K562 (cell line): ENCODE measurements around the gene YPEL2. TPM values are rescaled to one million over a fixed set of nuclear protein-coding genes. Genes with fewer than 3 reads are reported as not detected.

Experiments
- ATAC-seq: fragments of 200-7000 bp; cut with Tn5 transposase; 3 replicates; pipeline ENCODE4 v1.9.1; 2020; ENCODE audit warnings: moderate library complexity
- BruUV-seq: library from RNA; stranded (reverse); fragments of 400-500 nt; replicated peaks from 2 replicates; lab custom pipeline; 2021; lab: Mats Ljungman, UMichigan
- CTCF ChIA-PET: fragments of 300-600 bp; formaldehyde crosslinking; extraction: SDS; loops from one replicate; lab custom pipeline; 2021; ENCODE audit warnings: low intra/inter-chr PET ratio; lab: Yijun Ruan, JAX
- POLR2A ChIA-PET: fragments of 300-600, 350-650 bp; sonication (Branson Sonifier 250); formaldehyde crosslinking; extraction: SDS; loops from one replicate; lab custom pipeline; 2021; ENCODE audit warnings: antibody characterized with exemption, inconsistent platforms; lab: Yijun Ruan, JAX
- DNase-seq, 4 experiments: peaks; one replicate each; pipeline versions ENCODE4 v3.0.0 to v3.0.0-alpha.2; 2011 to 2018; ENCODE audit warnings: low spot score in 3 of 4, mixed read lengths in 3 of 4; ENCODE audit errors: extremely low read depth in 1 of 4
- FAIRE-seq: peaks from 2 replicates; lab custom pipeline; 2011; peaks lifted over from hg19 to GRCh38; lab: Jason Lieb, UNC
- H2AFZ ChIP-seq: 2 replicates; pipeline ENCODE4 v1.6.0; 2011; ENCODE audit warnings: low read depth, low read length, control low read depth, inconsistent platforms
- H3K27ac ChIP-seq: fragments of 200-600 bp; 3 replicates; pipeline ENCODE4 v1.8.0; 2011; ENCODE audit warnings: low read depth, mild to moderate bottlenecking, control low read depth, inconsistent platforms, low read length, moderate library complexity, mixed read lengths; ENCODE audit errors: extremely low read depth
- H3K27me3 ChIP-seq, 2 experiments: fragments of 300-600 bp in 1 of 2; 2 replicates in 1 of 2; 3 replicates in 1 of 2; pipeline versions ENCODE4 v1.6.0 to v1.8.0; 2011; ENCODE audit warnings: inconsistent platforms in 2 of 2, low read length in 2 of 2, mild to moderate bottlenecking in 1 of 2, mixed read lengths in 1 of 2, moderate library complexity in 1 of 2; ENCODE audit not compliant: control insufficient read depth in 2 of 2, insufficient read depth in 2 of 2
- H3K36me3 ChIP-seq: fragments of 300-600 bp; 3 replicates; pipeline ENCODE4 v1.8.0; 2011; ENCODE audit warnings: mild to moderate bottlenecking, low read length, inconsistent platforms; ENCODE audit not compliant: control insufficient read depth, insufficient read depth
- H3K4me1 ChIP-seq, 2 experiments: fragments of 200-600 bp in 1 of 2; replicated peaks in 1 of 2; 2 replicates in 1 of 2; 3 replicates in 1 of 2; pipeline versions ENCODE4 v1.5.1 to v1.8.0; 2011; ENCODE audit warnings: inconsistent platforms in 2 of 2, low read length in 2 of 2, mild to moderate bottlenecking in 1 of 2, mixed read lengths in 1 of 2, moderate library complexity in 1 of 2; ENCODE audit not compliant: control insufficient read depth in 2 of 2, insufficient read depth in 2 of 2
- H3K4me2 ChIP-seq: 2 replicates; pipeline ENCODE4 v1.6.1; 2011; ENCODE audit warnings: low read length, control low read depth, inconsistent platforms, mixed read lengths; ENCODE audit not compliant: insufficient read depth
- H3K4me3 ChIP-seq: fragments of 200-600 bp; sonication (generic), shearing (Covaris generic); 2 replicates; pipeline ENCODE4 v1.5.1; 2016; ENCODE audit warnings: control low read depth, inconsistent platforms
- H3K79me2 ChIP-seq: fragments of 200-600 bp; 3 replicates; pipeline ENCODE4 v1.8.0; 2011; ENCODE audit warnings: low read length, inconsistent platforms; ENCODE audit not compliant: control insufficient read depth, insufficient read depth
- H3K9ac ChIP-seq, 2 experiments: 2 replicates each; pipeline versions ENCODE4 v1.6.0 to v1.6.1; 2011; ENCODE audit warnings: low read depth in 2 of 2, low read length in 2 of 2, control low read depth in 1 of 2, inconsistent platforms in 1 of 2, mild to moderate bottlenecking in 1 of 2, mixed read lengths in 1 of 2; ENCODE audit not compliant: insufficient read depth in 1 of 2
- H3K9me1 ChIP-seq: one replicate; pipeline ENCODE4 v1.6.0; 2011; ENCODE audit warnings: inconsistent platforms, mild to moderate bottlenecking, low read length, moderate library complexity; ENCODE audit not compliant: control insufficient read depth, insufficient read depth
- H3K9me3 ChIP-seq: replicated peaks from 2 replicates; pipeline ENCODE4 v1.5.1; 2011; ENCODE audit warnings: low read depth, low read length, inconsistent platforms; ENCODE audit not compliant: control insufficient read depth, insufficient read depth
- H4K20me1 ChIP-seq: replicated peaks from 2 replicates; pipeline ENCODE4 v1.6.1; 2011; ENCODE audit warnings: low read length, inconsistent platforms, mixed read lengths; ENCODE audit not compliant: control insufficient read depth, insufficient read depth
- SMARCA4 ChIP-seq: fragments of 450-650 bp; IDR thresholded peaks from 2 replicates; pipeline ENCODE4 v1.6.1; 2016
- WGBS: fragments of 100-300 bp; shearing (Covaris generic); methylation state at CpG from one replicate; pipeline ENCODE4 v1.1.6; 2016; ENCODE audit warnings: low coverage, mixed read lengths; ENCODE audit not compliant: insufficient coverage; ENCODE audit errors: missing lambda C conversion rate; 5-methylcytosine and 5-hydroxymethylcytosine counted together
- in situ Hi-C: fragments of 300-500 bp; cut with MboI; formaldehyde crosslinking; loops from 4 replicates; pipeline ENCODE4 v1.15.0; 2018; ENCODE audit warnings: inconsistent platforms, mixed read lengths
- intact Hi-C: fragments of 100-400 bp; cut with micrococcal nuclease; formaldehyde crosslinking; loops from 2 replicates; pipeline ENCODE4 v1.14.2; 2022
- polyA plus RNA-seq, 8 experiments: library from polyadenylated mRNA; depleted of rRNA in 4 of 8; stranded (reverse) in 5 of 8; unstranded in 3 of 8; fragments of >200 nt; fragmentation: Nextera tagmentation in 2 of 8; fragmentation: Illumina TruSeq in 1 of 8; extraction: Ambion mirVana in 2 of 8; extraction: Trizol in 1 of 8; gene quantifications; 2 replicates each; pipeline versions ENCODE4 v1.2.1 to v1.2.3, GENCODE V29; 2011 to 2014; ENCODE audit warnings: inconsistent platforms in 1 of 8, missing spikeins in 1 of 8
- total RNA-seq, 7 experiments: library from RNA; depleted of rRNA in 6 of 7; stranded (reverse); fragments of >200 nt in 6 of 7; fragmentation: Illumina TruSeq in 2 of 7; extraction: Trizol in 2 of 7; gene quantifications; 2 replicates each; pipeline versions ENCODE4 v1.2.1 to v1.2.3, GENCODE V29; 2011 to 2021; ENCODE audit warnings: low replicate concordance in 1 of 7
- TF ChIP-seq, protein P1 (sequence below): fragments of 250-450 bp; sonication (Bioruptor Pico); IDR thresholded peaks from 2 replicates; pipeline ENCODE4 v1.5.0; 2022; ENCODE audit warnings: mild to moderate bottlenecking

YPEL2 gene
- total and polyA plus RNA-seq, 9 of the 15 experiments (the other 6 are each of a cell fraction or from before 2014, with no cell fraction given): 0.11 to 2.4 (median 0.47) TPM

DNA sequence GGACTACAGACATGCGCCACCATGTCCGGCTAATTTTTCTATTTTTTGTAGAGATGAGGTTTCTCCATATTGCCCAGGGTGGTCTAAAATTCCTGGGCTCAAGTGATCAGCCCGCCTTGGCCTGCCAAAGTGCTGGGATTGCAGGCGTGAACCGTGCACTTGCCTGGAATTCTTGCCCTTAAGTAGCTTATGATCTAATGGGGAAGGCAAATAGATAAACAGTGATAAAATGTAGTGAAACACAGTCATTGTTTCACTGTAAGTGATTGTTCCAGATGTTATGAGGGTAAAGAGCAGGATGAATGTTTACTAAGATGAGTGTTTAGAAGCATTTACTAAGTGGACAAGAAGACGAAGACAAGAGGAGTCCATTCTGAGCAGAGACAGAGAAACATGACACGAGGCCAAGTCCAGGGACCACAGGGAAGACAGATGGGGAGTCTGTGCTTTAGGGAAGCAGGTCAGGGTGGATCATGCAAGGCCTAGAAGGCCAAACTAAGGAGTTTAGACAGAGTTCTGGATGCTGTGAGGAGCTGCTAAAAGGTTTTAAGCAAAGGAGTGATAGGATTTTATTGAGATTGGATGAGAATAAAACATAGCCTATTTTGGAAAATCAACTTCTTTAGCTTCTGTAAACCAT is 36.9 kb downstream of the YPEL2 start:
- FAIRE-seq (peak; percentile 37), ATAC-seq (no peak), DNase-seq (no peak)
- no peak overlapping the region for H3K4me2 ChIP-seq
- no TSS peak for BruUV-seq
- H3K4me3 ChIP-seq: no peak overlapping the region
- POLR2A ChIA-PET: interaction anchor here (1.0 kb wide), 1 partner anchor 9 kb away, joined by 7 read pairs; no protein-coding TSS in a partner anchor
- H3K4me1 ChIP-seq: peaks cover 3 to 31% of the 10 kb centered on the region in 2 experiments; a peak in 4 of 5 replicates
- no peaks in the 10 kb centered on the region for H3K9me1 ChIP-seq
- TF ChIP-seq, protein P1, sequence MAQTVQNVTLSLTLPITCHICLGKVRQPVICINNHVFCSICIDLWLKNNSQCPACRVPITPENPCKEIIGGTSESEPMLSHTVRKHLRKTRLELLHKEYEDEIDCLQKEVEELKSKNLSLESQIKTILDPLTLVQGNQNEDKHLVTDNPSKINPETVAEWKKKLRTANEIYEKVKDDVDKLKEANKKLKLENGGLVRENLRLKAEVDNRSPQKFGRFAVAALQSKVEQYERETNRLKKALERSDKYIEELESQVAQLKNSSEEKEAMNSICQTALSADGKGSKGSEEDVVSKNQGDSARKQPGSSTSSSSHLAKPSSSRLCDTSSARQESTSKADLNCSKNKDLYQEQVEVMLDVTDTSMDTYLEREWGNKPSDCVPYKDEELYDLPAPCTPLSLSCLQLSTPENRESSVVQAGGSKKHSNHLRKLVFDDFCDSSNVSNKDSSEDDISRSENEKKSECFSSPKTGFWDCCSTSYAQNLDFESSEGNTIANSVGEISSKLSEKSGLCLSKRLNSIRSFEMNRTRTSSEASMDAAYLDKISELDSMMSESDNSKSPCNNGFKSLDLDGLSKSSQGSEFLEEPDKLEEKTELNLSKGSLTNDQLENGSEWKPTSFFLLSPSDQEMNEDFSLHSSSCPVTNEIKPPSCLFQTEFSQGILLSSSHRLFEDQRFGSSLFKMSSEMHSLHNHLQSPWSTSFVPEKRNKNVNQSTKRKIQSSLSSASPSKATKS (CRISPR knock-in tag): no peak
- no peak for TF ChIP-seq SMARCA4
- intact Hi-C loops: loop anchor here (5.0 kb wide), 3 partner anchors 34 to 54 kb away; partner anchors contain the start of gene YPEL2
- no peaks in the 10 kb centered on the region for H3K79me2 ChIP-seq
- H3K27ac ChIP-seq: no peak overlapping the region
- CTCF ChIA-PET: no interaction called here
- H3K27me3 ChIP-seq: 0 out of 5 replicates have a peak, but pooled peaks cover 0 to 4% of the 10 kb centered on the region in 2 experiments
- peaks cover 14% of the 10 kb centered on the region for H4K20me1 ChIP-seq
- H3K9ac ChIP-seq: no peak overlapping the region
- H3K9me3 ChIP-seq: no peaks in the 10 kb centered on the region
- in situ Hi-C loops: no loop called here
- WGBS: 72% methylated on average over 7 of the region's 7 CpGs
- no peak overlapping the region for H2AFZ ChIP-seq
- no peaks in the 10 kb centered on the region for H3K36me3 ChIP-seq
